VCaP (cell line): ENCODE measurements around the gene ERVV-1.
"Not testable (repeated sequence)": the region's sequence is repeated elsewhere in the genome, so short reads cannot be mapped to it uniquely, and the experiment has no call there.

Experiments
- H3K27ac ChIP-seq: fragments of 450-650 bp; 2 replicates; pipeline ENCODE4 v1.5.1; 2017
- CTCF ChIP-seq: fragments of 450-650 bp; conservative IDR thresholded peaks from 2 replicates; pipeline ENCODE4 v1.5.1; 2017; ENCODE audit warnings: mild to moderate bottlenecking, moderate library complexity

ERVV-1 gene

GRCh38 chr19:53007606-53008005, 6.1 kb upstream of the ERVV-1 start:
- no peak for TF ChIP-seq CTCF
- no peak overlapping the region for H3K27ac ChIP-seq

- H3K27ac ChIP-seq, result no peak overlapping the region
- no peak for TF ChIP-seq CTCF
These were observed 5.5 kb upstream of the ERVV-1 start for GRCh38 chr19:53008061-53008778.

GRCh38 chr19:53010494-53010893, 3.2 kb upstream of the ERVV-1 start:
- no peak overlapping the region for H3K27ac ChIP-seq
- no peak for TF ChIP-seq CTCF

GRCh38 chr19:53012006-53012405, 1.7 kb upstream of the ERVV-1 start:
- no peak overlapping the region for H3K27ac ChIP-seq
- TF ChIP-seq CTCF, result no peak

- no peak for TF ChIP-seq CTCF
- H3K27ac ChIP-seq, result no peak overlapping the region
These were observed 1.4 kb downstream of the ERVV-1 start for GRCh38 chr19:53015159-53015558.

- no peak overlapping the region for H3K27ac ChIP-seq
- TF ChIP-seq CTCF, result no peak
These were observed 2.0 kb downstream of the ERVV-1 start for GRCh38 chr19:53015730-53016129.

- TF ChIP-seq CTCF, result no peak; the same call in 1 of the 2 replicates
These were observed 6.0 kb downstream of the ERVV-1 start for GRCh38 chr19:53019684-53020083.

GRCh38 chr19:53028306-53028705, 14.6 kb downstream of the ERVV-1 start:
- H3K27ac ChIP-seq, result not testable (repeated sequence)

More at GRCh38 chr19:53019684-53020083, 6.0 kb downstream of the ERVV-1 start:
- H3K27ac ChIP-seq, result no peak overlapping the region
